A549 (cell line): ENCODE measurements around the gene SLC39A3. TPM values are rescaled to one million over a fixed set of nuclear protein-coding genes. Genes with fewer than 3 reads are reported as not detected.

Source experiments
- ATAC-seq, 2 experiments: fragments of 200-7000 bp in 1 of 2; fragments of >200 bp in 1 of 2; cut with Nextera tagmentation in 1 of 2; cut with Tn5 transposase in 1 of 2; 3 replicates each; pipeline versions ENCODE4 v1.8.0 to v1.9.1; 2018 to 2020; ENCODE audit warnings: mild to moderate bottlenecking in 1 of 2, moderate library complexity in 1 of 2
- CTCF ChIA-PET: fragments of 300-600 bp; sonication (Branson Sonifier 250); formaldehyde crosslinking; extraction: SDS; loops from one replicate; lab custom pipeline; 2021; ENCODE audit warnings: antibody characterized with exemption, inconsistent platforms; lab: Yijun Ruan, JAX
- POLR2A ChIA-PET: fragments of 350-600 bp; formaldehyde crosslinking; extraction: SDS; loops from one replicate; lab custom pipeline; 2021; ENCODE audit warnings: antibody characterized with exemption, inconsistent platforms; lab: Yijun Ruan, JAX
- DNase-seq, 2 experiments: peaks; one replicate each; pipeline versions ENCODE4 v3.0.0 to v3.0.0-alpha.2; 2011 to 2016; ENCODE audit warnings: low read depth in 1 of 2, low spot score in 1 of 2
- FAIRE-seq: peaks from 2 replicates; lab custom pipeline; 2011; peaks lifted over from hg19 to GRCh38; lab: Jason Lieb, UNC
- H3K27ac ChIP-seq, 2 experiments: fragments of >200 bp; sonication (Bioruptor Twin); formaldehyde crosslinking; 3 replicates each; pipeline ENCODE4 v1.5.1; 2016 to 2017
- H3K4me1 ChIP-seq: fragments of >200 bp; sonication (Bioruptor Twin); formaldehyde crosslinking; 3 replicates; pipeline ENCODE4 v1.6.1; 2016
- H3K4me2 ChIP-seq: fragments of >200 bp; sonication (Bioruptor Twin); formaldehyde crosslinking; 3 replicates; pipeline ENCODE4 v1.6.1; 2016
- H3K4me3 ChIP-seq: fragments of >200 bp; sonication (Bioruptor Twin); formaldehyde crosslinking; 3 replicates; pipeline ENCODE4 v1.5.1; 2016
- H3K9me3 ChIP-seq: fragments of >200 bp; sonication (Bioruptor Twin); formaldehyde crosslinking; 3 replicates; pipeline ENCODE4 v1.6.1; 2016
- ATOH8 ChIP-seq: fragments of 250-450 bp; sonication (Bioruptor Pico); IDR thresholded peaks from 2 replicates; pipeline ENCODE4 v1.5.0; 2020; ENCODE audit warnings: low read depth, mild to moderate bottlenecking, moderate library complexity
- CTCF ChIP-seq: fragments of >200 bp; sonication (Bioruptor Twin); formaldehyde crosslinking; IDR thresholded peaks from 3 replicates; pipeline ENCODE4 v1.5.1; 2016
- EP300 ChIP-seq, 2 experiments: fragments of >200 bp; sonication (Bioruptor Twin); formaldehyde crosslinking; IDR thresholded peaks; 2 replicates in 1 of 2; 3 replicates in 1 of 2; pipeline ENCODE4 v1.6.1; 2016 to 2017
- ESRRA ChIP-seq: fragments of 150-350 bp; IDR thresholded peaks from 2 replicates; pipeline ENCODE4 v1.6.1; 2014; ENCODE audit warnings: mild to moderate bottlenecking, low read length, borderline replicate concordance
- FOSB ChIP-seq: fragments of 250-450 bp; sonication (Bioruptor Pico); IDR thresholded peaks from 2 replicates; pipeline ENCODE4 v1.5.0; 2020; ENCODE audit warnings: mild to moderate bottlenecking, moderate library complexity
- FOSL2 ChIP-seq, 2 experiments: fragments of 450-650 bp in 1 of 2; fragments of >200 bp in 1 of 2; sonication (Bioruptor Twin) in 1 of 2; formaldehyde crosslinking; IDR thresholded peaks; 2 replicates each; pipeline versions ENCODE4 v1.5.0 to v1.6.1; 2016 to 2020; ENCODE audit warnings: mild to moderate bottlenecking in 1 of 2, moderate library complexity in 1 of 2
- FOXS1 ChIP-seq: fragments of 250-450 bp; sonication (Bioruptor Pico); IDR thresholded peaks from 2 replicates; pipeline ENCODE4 v1.5.0; 2020; ENCODE audit warnings: mild to moderate bottlenecking, moderate library complexity
- HDAC2 ChIP-seq: fragments of 200-600 bp; sonication (generic); IDR thresholded peaks from 2 replicates; pipeline ENCODE4 v1.6.1; 2016
- HEYL ChIP-seq: fragments of 250-450 bp; sonication (Bioruptor Pico); IDR thresholded peaks from 2 replicates; pipeline ENCODE4 v1.8.0; 2021; ENCODE audit warnings: mild to moderate bottlenecking, moderate library complexity
- JUNB ChIP-seq: fragments of >200 bp; sonication (Bioruptor Twin); formaldehyde crosslinking; IDR thresholded peaks from 2 replicates; pipeline ENCODE4 v1.6.1; 2016
- KDM5A ChIP-seq: fragments of 200-600 bp; sonication (generic); IDR thresholded peaks from 2 replicates; pipeline ENCODE4 v1.6.1; 2016; ENCODE audit warnings: antibody characterized with exemption, mild to moderate bottlenecking
- MAFK ChIP-seq: fragments of 450-650 bp; IDR thresholded peaks from 2 replicates; pipeline ENCODE4 v1.6.1; 2014; ENCODE audit not compliant: partially characterized antibody
- MAZ ChIP-seq: fragments of 150-350 bp; IDR thresholded peaks from 2 replicates; pipeline ENCODE4 v1.6.1; 2014; ENCODE audit warnings: antibody characterized with exemption, low read depth, low read length, borderline replicate concordance
- PHF8 ChIP-seq: fragments of 200-600 bp; sonication (generic); IDR thresholded peaks from 2 replicates; pipeline ENCODE4 v1.6.1; 2016; ENCODE audit warnings: low read depth, mild to moderate bottlenecking, antibody characterized with exemption, moderate library complexity, borderline replicate concordance
- POLR2AphosphoS2 ChIP-seq: conservative IDR thresholded peaks from 2 replicates; pipeline ENCODE4 v1.6.1; 2012; ENCODE audit warnings: low read length, improper control_type of control experiment, inconsistent platforms
- RARB ChIP-seq: fragments of 250-450 bp; sonication (Bioruptor Pico); IDR thresholded peaks from 2 replicates; pipeline ENCODE4 v1.8.0; 2021; ENCODE audit warnings: mild to moderate bottlenecking, moderate library complexity
- RFX5 ChIP-seq: fragments of 450-650 bp; IDR thresholded peaks from 2 replicates; pipeline ENCODE4 v1.7.1; 2014; ENCODE audit warnings: antibody characterized with exemption, mild to moderate bottlenecking, moderate library complexity
- SMC3 ChIP-seq: fragments of >200 bp; sonication (Bioruptor Twin); formaldehyde crosslinking; IDR thresholded peaks from 3 replicates; pipeline ENCODE4 v1.6.1; 2018; ENCODE audit warnings: inconsistent platforms
- TFCP2L1 ChIP-seq: fragments of 250-450 bp; sonication (Bioruptor Pico); IDR thresholded peaks from 2 replicates; pipeline ENCODE4 v1.5.0; 2021; ENCODE audit warnings: mild to moderate bottlenecking
- USF2 ChIP-seq: fragments of 450-650 bp; IDR thresholded peaks from 2 replicates; pipeline ENCODE4 v1.6.1; 2014; ENCODE audit warnings: antibody characterized with exemption
- ZC3H11A ChIP-seq: fragments of 450-650 bp; IDR thresholded peaks from 2 replicates; pipeline ENCODE4 v1.6.1; 2014; ENCODE audit warnings: antibody characterized with exemption, mild to moderate bottlenecking
- ZFP36 ChIP-seq: fragments of 450-650 bp; IDR thresholded peaks from 2 replicates; pipeline ENCODE4 v1.6.1; 2014; ENCODE audit warnings: borderline replicate concordance; ENCODE audit not compliant: partially characterized antibody
- WGBS: methylation state at CpG from one replicate; pipeline ENCODE4 v1.1.6; 2017; ENCODE audit errors: missing lambda C conversion rate; 5-methylcytosine and 5-hydroxymethylcytosine counted together
- polyA plus RNA-seq, 4 experiments: library from polyadenylated mRNA; depleted of rRNA in 3 of 4; stranded (reverse); fragments of >200 nt; fragmentation: RNase III in 1 of 4; extraction: RNeasy Plus Mini Kit Qiagen cat#74134 plus additional on column Dnase treatment in 1 of 4; gene quantifications; 2 replicates in 3 of 4; 3 replicates in 1 of 4; pipeline ENCODE4 v1.2.3, GENCODE V29; 2011 to 2017

The SLC39A3 gene
- polyA plus RNA-seq, 2 of the 4 experiments (the other 2 are of a cell fraction): 28.3 to 29.6 TPM

- FAIRE-seq (no peak), ATAC-seq (no peak), DNase-seq (no peak)
- ChIA-PET CTCF (interaction anchor here (1.6 to 4.3 kb wide), 3 partner anchors 10 to 107 kb away, joined by 5 to 23 read pairs (median 8); no protein-coding TSS in a partner anchor), POLR2A (no interaction called here)
- no peak overlapping the region for H3K27ac ChIP-seq
- no peak overlapping the region for H3K4me3 ChIP-seq
- H3K9me3 ChIP-seq: no peaks in the 10 kb centered on the region
- 93% methylated on average over 15 of the region's 16 CpGs for whole genome bisulfite sequencing
- H3K4me2 ChIP-seq: no peak overlapping the region
- no peaks in the 10 kb centered on the region for H3K4me1 ChIP-seq
- TF ChIP-seq FOSB (CRISPR knock-in tag): no peak
- TF ChIP-seq HEYL (CRISPR knock-in tag): no peak
- TF ChIP-seq FOXS1: no peak
- TF ChIP-seq ZFP36: no peak
- no peak for TF ChIP-seq HDAC2
- TF ChIP-seq SMC3: no peak
- no peak for TF ChIP-seq USF2
- TF ChIP-seq EP300 (IDR thresholded peaks at IDR 0.05): no peak
- TF ChIP-seq RARB (CRISPR knock-in tag): no peak
- no peak for TF ChIP-seq TFCP2L1 (CRISPR knock-in tag)
- TF ChIP-seq RFX5: no peak
- no peak for TF ChIP-seq CTCF
- no peak for TF ChIP-seq ESRRA
- TF ChIP-seq PHF8: no peak
- no peak for TF ChIP-seq FOSL2 (IDR thresholded peaks at IDR 0.05)
- TF ChIP-seq FOSL2 (CRISPR knock-in tag; IDR thresholded peaks at IDR 0.05): no peak
- no peak for TF ChIP-seq ZC3H11A
These were observed 15.6 kb upstream of the SLC39A3 start for GRCh38 chr19:2755448-2755705.

- Histone ChIP-seq H3K4me2 (no peak overlapping the region), H3K27ac (no peak overlapping the region), H3K4me1 (no peaks in the 10 kb centered on the region), H3K4me3 (no peak overlapping the region), H3K9me3 (no peaks in the 10 kb centered on the region)
- no peak for FAIRE-seq
- no peak for DNase-seq
- CTCF ChIA-PET: interaction anchor here (1.6 to 4.3 kb wide), 2 partner anchors 11 to 106 kb away, joined by 5 to 23 read pairs; no protein-coding TSS in a partner anchor
- WGBS: 96% methylated on average over 32 of the region's 43 CpGs
- no peak for ATAC-seq
- TF ChIP-seq KDM5A (no peak), JUNB (no peak), TFCP2L1 (CRISPR knock-in tag) (no peak), MAFK (no peak), ATOH8 (CRISPR knock-in tag) (no peak), MAZ (no peak), POLR2AphosphoS2 (no peak), RFX5 (no peak)
- POLR2A ChIA-PET: no interaction called here
These were observed 15.0 kb upstream of the SLC39A3 start for GRCh38 chr19:2754659-2755447.
